GM12878 (cell line): ENCODE measurements around the gene RPL7A. TPM values are rescaled to one million over a fixed set of nuclear protein-coding genes. Genes with fewer than 3 reads are reported as not detected.
A peak's percentile ranks its signal among the peaks of the same experiment; 100 is the strongest.

Experiments
- ATAC-seq: fragments of 200-7000 bp; cut with Tn5 transposase; 3 replicates; pipeline ENCODE4 v1.9.1; 2020; ENCODE audit warnings: mild to moderate bottlenecking, moderate library complexity
- BruUV-seq: library from RNA; stranded (reverse); fragments of 400-500 nt; replicated peaks from 2 replicates; lab custom pipeline; 2021; lab: Mats Ljungman, UMichigan
- CTCF ChIA-PET: fragments of 300-600 bp; sonication (Branson Sonifier 250); formaldehyde crosslinking; extraction: SDS; loops from one replicate; lab custom pipeline; 2021; ENCODE audit warnings: inconsistent platforms; lab: Yijun Ruan, JAX
- POLR2A ChIA-PET: fragments of 350-600 bp; formaldehyde crosslinking; extraction: SDS; loops from one replicate; lab custom pipeline; 2021; ENCODE audit warnings: inconsistent platforms; lab: Charles Lee
- RAD21 ChIA-PET: fragments of 300-600 bp; sonication (Branson Sonifier 250); formaldehyde crosslinking; loops from one replicate; lab custom pipeline; 2023; ENCODE audit warnings: antibody characterized with exemption; ENCODE audit not compliant: unreplicated experiment; lab: Charles Lee
- SMC1A ChIA-PET: fragments of 300-600 bp; sonication (Branson Sonifier 250); formaldehyde crosslinking; loops from one replicate; lab custom pipeline; 2023; ENCODE audit not compliant: unreplicated experiment, uncharacterized antibody; lab: Charles Lee
- DNase-seq: peaks from one replicate; pipeline ENCODE4 v3.0.0-alpha.2; 2011; ENCODE audit warnings: low read depth, low spot score
- FAIRE-seq: peaks from 3 replicates; lab custom pipeline; 2011; peaks lifted over from hg19 to GRCh38; lab: Jason Lieb, UNC
- H2AFZ ChIP-seq: 2 replicates; pipeline ENCODE4 v1.6.0; 2011; ENCODE audit warnings: low read depth, low read length, control low read depth; ENCODE audit not compliant: control insufficient read depth
- H3K27ac ChIP-seq: 2 replicates; pipeline ENCODE4 v1.5.1; 2011; ENCODE audit warnings: control low read depth; ENCODE audit not compliant: control insufficient read depth, insufficient read depth
- H3K27me3 ChIP-seq, 2 experiments: replicated peaks in 1 of 2; 2 replicates each; pipeline versions ENCODE4 v1.6.0 to v1.6.1; 2011; ENCODE audit warnings: low read length in 1 of 2; ENCODE audit not compliant: control insufficient read depth in 2 of 2, insufficient read depth in 2 of 2
- H3K36me3 ChIP-seq, 2 experiments: 2 replicates each; pipeline ENCODE4 v1.5.1; 2011; ENCODE audit warnings: low read length in 1 of 2; ENCODE audit not compliant: control insufficient read depth in 2 of 2, insufficient read depth in 2 of 2
- H3K4me1 ChIP-seq: 2 replicates; pipeline ENCODE4 v1.6.1; 2011; ENCODE audit warnings: mild to moderate bottlenecking, low read length, moderate library complexity, mixed read lengths; ENCODE audit not compliant: control insufficient read depth, insufficient read depth
- H3K4me2 ChIP-seq: 2 replicates; pipeline ENCODE4 v1.6.0; 2011; ENCODE audit warnings: control low read depth; ENCODE audit not compliant: control insufficient read depth, insufficient read depth
- H3K4me3 ChIP-seq: fragments of 200-600 bp; sonication (generic); 2 replicates; pipeline ENCODE4 v1.5.1; 2016
- H3K79me2 ChIP-seq: 2 replicates; pipeline ENCODE4 v1.6.0; 2011; ENCODE audit warnings: low read length; ENCODE audit not compliant: control insufficient read depth, insufficient read depth
- H3K9ac ChIP-seq: 2 replicates; pipeline ENCODE4 v1.8.0; 2011; ENCODE audit warnings: low read length, control low read depth, mixed read lengths; ENCODE audit not compliant: control insufficient read depth, insufficient read depth
- H3K9me3 ChIP-seq: replicated peaks from 3 replicates; pipeline ENCODE4 v1.5.1; 2011; ENCODE audit warnings: mild to moderate bottlenecking, low read length; ENCODE audit not compliant: control insufficient read depth, insufficient read depth
- H4K20me1 ChIP-seq: 2 replicates; pipeline ENCODE4 v1.6.0; 2011; ENCODE audit not compliant: control insufficient read depth, insufficient read depth
- BRCA1 ChIP-seq: IDR thresholded peaks from 2 replicates; pipeline ENCODE4 v1.6.1; 2011; ENCODE audit warnings: low read depth, low read length, improper control_type of control experiment
- MYC ChIP-seq: IDR thresholded peaks from 2 replicates; pipeline ENCODE4 v1.6.1; 2011; ENCODE audit warnings: mild to moderate bottlenecking, low read length, moderate library complexity, inconsistent platforms; ENCODE audit not compliant: insufficient read depth, insufficient replicate concordance, insufficient read length, severe bottlenecking
- POLR2A ChIP-seq: IDR thresholded peaks from 2 replicates; pipeline ENCODE4 v1.6.1; 2011; ENCODE audit warnings: low read depth, mild to moderate bottlenecking, low read length
- POLR2AphosphoS5 ChIP-seq: IDR thresholded peaks from 2 replicates; pipeline ENCODE4 v1.6.1; 2011; ENCODE audit warnings: mild to moderate bottlenecking, low read length, inconsistent platforms
- SIX5 ChIP-seq: IDR thresholded peaks from 2 replicates; pipeline ENCODE4 v1.6.1; 2011; ENCODE audit warnings: mild to moderate bottlenecking, low read depth, low read length, moderate library complexity; ENCODE audit not compliant: severe bottlenecking
- YY1 ChIP-seq: IDR thresholded peaks from 2 replicates; pipeline ENCODE4 v1.6.1; 2011; ENCODE audit warnings: low read depth, mild to moderate bottlenecking, low read length
- ZBTB4 ChIP-seq: fragments of 450-650 bp; formaldehyde crosslinking; IDR thresholded peaks from 2 replicates; pipeline ENCODE4 v1.4.0; 2022; ENCODE audit warnings: mild to moderate bottlenecking, moderate library complexity
- ZNF24 ChIP-seq: fragments of 450-650 bp; IDR thresholded peaks from 2 replicates; pipeline ENCODE4 v1.6.1; 2017; ENCODE audit warnings: antibody characterized with exemption, mild to moderate bottlenecking
- WGBS: methylation state at CpG from one replicate; pipeline ENCODE4 v1.1.6; 2016; ENCODE audit warnings: low lambda C conversion rate; ENCODE audit not compliant: insufficient replicate concordance, insufficient coverage; ENCODE audit errors: missing lambda C conversion rate; 5-methylcytosine and 5-hydroxymethylcytosine counted together
- in situ Hi-C: fragments of 300-500 bp; cut with MboI; formaldehyde crosslinking; loops from 9 replicates; pipeline ENCODE4 v1.14.3; 2018; ENCODE audit warnings: mixed read lengths
- intact Hi-C: fragments of 100-400 bp; cut with micrococcal nuclease; formaldehyde crosslinking; loops from one replicate; pipeline ENCODE4 v1.14.2; 2022; ENCODE audit not compliant: unreplicated experiment
- polyA plus RNA-seq, 11 experiments: library from polyadenylated mRNA; depleted of rRNA in 4 of 11; unstranded in 6 of 11; stranded (reverse) in 5 of 11; fragments of >200 nt; fragmentation: Nextera tagmentation in 4 of 11; fragmentation: Illumina TruSeq in 1 of 11; extraction: Ambion mirVana in 4 of 11; extraction: Trizol in 1 of 11; gene quantifications; 1 replicate in 1 of 11; 2 replicates in 10 of 11; pipeline versions ENCODE4 v1.2.1 to v1.2.3, GENCODE V29; 2011 to 2016; ENCODE audit warnings: inconsistent platforms in 2 of 11, missing spikeins in 2 of 11, low read depth in 1 of 11
- total RNA-seq, 4 experiments: library from RNA; depleted of rRNA in 3 of 4; stranded (reverse); fragments of >200 nt in 3 of 4; fragmentation: Illumina TruSeq in 1 of 4; extraction: Trizol in 1 of 4; gene quantifications; 2 replicates each; pipeline versions ENCODE4 v1.2.1 to v1.2.3, GENCODE V29; 2013 to 2021

RPL7A gene
- total and polyA plus RNA-seq, 10 of the 15 experiments (the other 5 are each of a cell fraction or from before 2014, with no cell fraction given), result 917 to 5,193 (median 3,326) TPM

- TF ChIP-seq ZBTB4 (CRISPR knock-in tag), result no peak
- TF ChIP-seq BRCA1, result no peak
- TF ChIP-seq MYC, result no peak
- TF ChIP-seq SIX5, result no peak
- peak; percentile 64 for TF ChIP-seq POLR2A
- no peak for TF ChIP-seq YY1
Observed at GRCh38 chr9:133361507-133362092, 13.6 kb downstream of the RPL7A start (continued).

GRCh38 chr9:133362359-133363044 lies 14.5 kb downstream of the RPL7A start:
- ChIA-PET SMC1A (no interaction called here), RAD21 (no interaction called here), POLR2A (no interaction called here), CTCF (interaction anchor here (0.6 to 1.6 kb wide), 3 partner anchors 9 to 177 kb away, joined by 3 to 6 read pairs (median 3); no protein-coding TSS in a partner anchor)
- Histone ChIP-seq H3K9ac (no peak overlapping the region), H3K79me2 (peaks cover 9% of the 10 kb centered on the region), H2AFZ (no peak overlapping the region), H3K27me3 (no peaks in the 10 kb centered on the region), H3K27ac (no peak overlapping the region), H3K4me1 (no peaks in the 10 kb centered on the region; the same call in none of the 2 replicates), H3K9me3 (no peaks in the 10 kb centered on the region), H3K4me3 (no peak overlapping the region), H3K4me2 (no peak overlapping the region), H4K20me1 (peaks cover 10% of the 10 kb centered on the region; the same call in 1 of the 2 replicates), H3K36me3 (peaks cover 42 to 53% of the 10 kb centered on the region in 2 experiments)
- in situ Hi-C loops, result no loop called here
- DNase-seq (no peak), ATAC-seq (no peak), FAIRE-seq (no peak)
- BruUV-seq, result TSS peak; percentile 40
- intact Hi-C loops, result no loop called here
- TF ChIP-seq POLR2AphosphoS5 (peak; percentile 70; the same call in 1 of the 2 replicates), ZNF24 (no peak)
- WGBS, result 98% methylated on average over 15 of the region's 15 CpGs
